Loucy (cell line): ENCODE data around the gene MPO.

ENCODE experiments used
- EZH2phosphoT487 ChIP-seq: fragments of 200-600 bp; IDR thresholded peaks from 2 replicates; pipeline ENCODE4 v1.6.1; 2018; ENCODE audit warnings: antibody characterized with exemption, mild to moderate bottlenecking, moderate library complexity, borderline replicate concordance
- TF ChIP-seq, protein P1 (sequence below): fragments of 200-600 bp; sonication (generic); conservative IDR thresholded peaks from 2 replicates; pipeline ENCODE4 v1.5.1; 2014; ENCODE audit warnings: mild to moderate bottlenecking, antibody characterized with exemption, low read length

DNA sequence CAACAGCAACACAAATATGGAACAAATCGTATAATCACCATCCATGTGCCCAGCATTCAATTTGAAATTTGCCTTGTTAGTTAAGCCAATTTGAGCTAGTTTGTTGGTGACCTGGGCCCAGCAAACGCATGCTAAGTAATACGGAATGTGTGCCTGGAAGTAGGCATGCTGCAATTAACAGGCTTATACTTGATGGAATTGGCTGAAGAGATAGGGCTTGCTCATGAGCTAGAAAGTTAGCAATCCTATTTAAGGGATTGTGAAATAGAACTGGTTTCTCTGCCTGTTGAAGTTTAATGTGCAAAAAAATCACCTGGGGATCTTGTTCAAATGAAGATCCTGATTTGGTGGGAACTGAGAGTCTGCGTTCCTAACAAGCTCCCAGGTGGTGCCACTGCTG, 50.9 kb downstream of the MPO start:
- TF ChIP-seq, protein P1, sequence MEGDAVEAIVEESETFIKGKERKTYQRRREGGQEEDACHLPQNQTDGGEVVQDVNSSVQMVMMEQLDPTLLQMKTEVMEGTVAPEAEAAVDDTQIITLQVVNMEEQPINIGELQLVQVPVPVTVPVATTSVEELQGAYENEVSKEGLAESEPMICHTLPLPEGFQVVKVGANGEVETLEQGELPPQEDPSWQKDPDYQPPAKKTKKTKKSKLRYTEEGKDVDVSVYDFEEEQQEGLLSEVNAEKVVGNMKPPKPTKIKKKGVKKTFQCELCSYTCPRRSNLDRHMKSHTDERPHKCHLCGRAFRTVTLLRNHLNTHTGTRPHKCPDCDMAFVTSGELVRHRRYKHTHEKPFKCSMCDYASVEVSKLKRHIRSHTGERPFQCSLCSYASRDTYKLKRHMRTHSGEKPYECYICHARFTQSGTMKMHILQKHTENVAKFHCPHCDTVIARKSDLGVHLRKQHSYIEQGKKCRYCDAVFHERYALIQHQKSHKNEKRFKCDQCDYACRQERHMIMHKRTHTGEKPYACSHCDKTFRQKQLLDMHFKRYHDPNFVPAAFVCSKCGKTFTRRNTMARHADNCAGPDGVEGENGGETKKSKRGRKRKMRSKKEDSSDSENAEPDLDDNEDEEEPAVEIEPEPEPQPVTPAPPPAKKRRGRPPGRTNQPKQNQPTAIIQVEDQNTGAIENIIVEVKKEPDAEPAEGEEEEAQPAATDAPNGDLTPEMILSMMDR, result no peak
- TF ChIP-seq EZH2phosphoT487, result no peak
